Endothelial cell of umbilical vein (primary cell): ENCODE measurements around the gene PLEKHG4. TPM values are rescaled to one million over a fixed set of nuclear protein-coding genes. Genes with fewer than 3 reads are reported as not detected.

ENCODE experiments used
- BruUV-seq: library from RNA; stranded (reverse); fragments of 400-500 nt; replicated peaks from 2 replicates; lab custom pipeline; 2021; lab: Mats Ljungman, UMichigan
- CTCF ChIA-PET: fragments of 300-600, 350-600 bp; sonication (Branson Sonifier 250); formaldehyde crosslinking; loops from one replicate; lab custom pipeline; 2021; ENCODE audit warnings: antibody characterized with exemption, inconsistent platforms; lab: Charles Lee
- POLR2A ChIA-PET: fragments of 300-600, 350-600 bp; sonication (Branson Sonifier 250); formaldehyde crosslinking; loops from one replicate; lab custom pipeline; 2021; ENCODE audit warnings: antibody characterized with exemption, inconsistent platforms; lab: Charles Lee
- DNase-seq: peaks from one replicate; pipeline ENCODE4 v3.0.0-alpha.2; 2011; ENCODE audit warnings: low read depth, low spot score
- FAIRE-seq: peaks from 2 replicates; lab custom pipeline; 2011; peaks lifted over from hg19 to GRCh38; lab: Jason Lieb, UNC
- H2AFZ ChIP-seq: 2 replicates; pipeline ENCODE4 v1.6.0; 2012; ENCODE audit warnings: low read depth, low read length, control low read depth, inconsistent platforms
- H3K27ac ChIP-seq: 2 replicates; pipeline ENCODE4 v1.5.1; 2011; ENCODE audit warnings: low read depth, mild to moderate bottlenecking, control low read depth, low read length, moderate library complexity; ENCODE audit not compliant: insufficient read depth
- H3K27me3 ChIP-seq, 2 experiments: 2 replicates each; pipeline versions ENCODE4 v1.6.0 to v1.6.1; 2011; ENCODE audit warnings: low read length in 2 of 2, mixed read lengths in 1 of 2; ENCODE audit not compliant: control insufficient read depth in 2 of 2, insufficient read depth in 2 of 2
- H3K36me3 ChIP-seq, 2 experiments: 2 replicates in 1 of 2; 3 replicates in 1 of 2; pipeline ENCODE4 v1.5.1; 2011; ENCODE audit warnings: low read length in 2 of 2, mild to moderate bottlenecking in 1 of 2, moderate library complexity in 1 of 2; ENCODE audit not compliant: control insufficient read depth in 2 of 2, insufficient read depth in 2 of 2; ENCODE audit errors: extremely low read depth in 1 of 2
- H3K4me1 ChIP-seq: 3 replicates; pipeline ENCODE4 v1.5.1; 2011; ENCODE audit warnings: mild to moderate bottlenecking, low read length; ENCODE audit not compliant: control insufficient read depth, insufficient read depth; ENCODE audit errors: extremely low read depth
- H3K4me2 ChIP-seq: 2 replicates; pipeline ENCODE4 v1.6.1; 2011; ENCODE audit warnings: low read length, control low read depth, mixed read lengths; ENCODE audit not compliant: insufficient read depth
- H3K4me3 ChIP-seq, 3 experiments: fragments of 200-600 bp in 1 of 3; sonication (generic), shearing (Covaris generic) in 1 of 3; replicated peaks in 1 of 3; 2 replicates each; pipeline ENCODE4 v1.5.1; 2011 to 2016; ENCODE audit warnings: control low read depth in 3 of 3, low read length in 3 of 3, mild to moderate bottlenecking in 2 of 3, inconsistent platforms in 1 of 3, low read depth in 1 of 3, moderate library complexity in 1 of 3; ENCODE audit not compliant: insufficient read depth in 1 of 3
- H3K79me2 ChIP-seq: 2 replicates; pipeline ENCODE4 v1.6.0; 2012; ENCODE audit warnings: low read length, inconsistent platforms; ENCODE audit not compliant: control insufficient read depth, insufficient read depth
- H3K9ac ChIP-seq: replicated peaks from 2 replicates; pipeline ENCODE3; 2011; ENCODE audit warnings: low read length, control low read depth; ENCODE audit not compliant: insufficient read depth; ENCODE audit errors: extremely low read depth
- H3K9me1 ChIP-seq: replicated peaks from 3 replicates; pipeline ENCODE4 v1.6.0; 2011; ENCODE audit warnings: mild to moderate bottlenecking, low read length; ENCODE audit not compliant: control insufficient read depth, insufficient read depth; ENCODE audit errors: extremely low read depth
- H3K9me3 ChIP-seq: replicated peaks from 2 replicates; pipeline ENCODE4 v1.5.1; 2012; ENCODE audit warnings: low read length, inconsistent platforms; ENCODE audit not compliant: control insufficient read depth, insufficient read depth
- H4K20me1 ChIP-seq: replicated peaks from 2 replicates; pipeline ENCODE3; 2011; ENCODE audit warnings: mild to moderate bottlenecking, low read length; ENCODE audit not compliant: control insufficient read depth, insufficient read depth; ENCODE audit errors: extremely low read depth
- CTCF ChIP-seq, 2 donors: IDR thresholded peaks; 1 replicate in 1 of 2; 2 replicates in 1 of 2; pipeline ENCODE4 v1.5.1; 2011; ENCODE audit warnings: low read length in 2 of 2, mild to moderate bottlenecking in 2 of 2, moderate library complexity in 2 of 2, control low read depth in 1 of 2, inconsistent platforms in 1 of 2, low read depth in 1 of 2; ENCODE audit not compliant: insufficient read depth in 1 of 2; ENCODE audit errors: extremely low read depth in 1 of 2
- EZH2 ChIP-seq: IDR thresholded peaks from 2 replicates; pipeline ENCODE4 v1.6.1; 2012; ENCODE audit warnings: borderline replicate concordance, low read depth, mild to moderate bottlenecking, moderate library complexity, low read length, inconsistent platforms; ENCODE audit not compliant: severe bottlenecking
- FOS ChIP-seq: IDR thresholded peaks from 2 replicates; pipeline ENCODE4 v1.6.1; 2011; ENCODE audit warnings: mild to moderate bottlenecking, low read length, moderate library complexity, borderline replicate concordance; ENCODE audit not compliant: insufficient read depth
- GATA2 ChIP-seq: IDR thresholded peaks from 2 replicates; pipeline ENCODE4 v1.7.0; 2011; ENCODE audit warnings: low read depth, mild to moderate bottlenecking, moderate library complexity, mixed read lengths, low read length; ENCODE audit not compliant: insufficient read length, insufficient read depth
- JUN ChIP-seq: IDR thresholded peaks from 2 replicates; pipeline ENCODE4 v1.6.1; 2011; ENCODE audit warnings: borderline replicate concordance, low read depth; ENCODE audit not compliant: insufficient read length, insufficient read depth
- MAX ChIP-seq: IDR thresholded peaks from 2 replicates; pipeline ENCODE4 v1.6.1; 2011; ENCODE audit not compliant: insufficient read depth, insufficient read length
- MYC ChIP-seq: IDR thresholded peaks from one replicate; pipeline ENCODE4 v1.6.1; 2011; ENCODE audit warnings: mild to moderate bottlenecking, low read depth, low read length
- POLR2A ChIP-seq: IDR thresholded peaks from 2 replicates; pipeline ENCODE4 v1.6.1; 2012; ENCODE audit warnings: low read depth, mild to moderate bottlenecking, control low read depth, low read length
- POLR2AphosphoS5 ChIP-seq: IDR thresholded peaks from 2 replicates; pipeline ENCODE4 v1.6.1; 2012; ENCODE audit warnings: low read depth, mild to moderate bottlenecking, control low read depth, low read length, moderate library complexity; ENCODE audit not compliant: insufficient read depth
- dilution Hi-C: fragments of 300-500 bp; cut with MboI; formaldehyde crosslinking; loops from one replicate; pipeline ENCODE4 v1.15.0; 2019; ENCODE audit warnings: low sequenced_read_pairs; ENCODE audit not compliant: extremely low pct_ligation_motif_present
- intact Hi-C: fragments of 100-400 bp; cut with micrococcal nuclease; formaldehyde crosslinking; loops from one replicate; pipeline ENCODE4 v1.10.0; 2022
- polyA plus RNA-seq, 4 experiments: library from polyadenylated mRNA; depleted of rRNA in 3 of 4; stranded (reverse) in 3 of 4; unstranded in 1 of 4; fragments of >200 nt; gene quantifications; 2 replicates each; pipeline versions ENCODE4 v1.2.1 to v1.2.3, GENCODE V29; 2011 to 2012; ENCODE audit warnings: missing spikeins in 1 of 4
- total RNA-seq: library from RNA; stranded (reverse); gene quantifications from 2 replicates; pipeline ENCODE4 v1.2.3, GENCODE V29; 2021

PLEKHG4 gene
- total and polyA plus RNA-seq, 2 donors (not counting 3 experiments of a cell fraction or from before 2014, with no cell fraction given): 26.6 to 34.8 TPM

- peaks cover 51% of the 10 kb centered on the region for H3K79me2 ChIP-seq
- H3K27me3 ChIP-seq: no peaks in the 10 kb centered on the region
- ChIA-PET POLR2A (interaction anchor here (0.6 kb wide), 1 partner anchor 29 kb away, joined by 3 read pairs; no protein-coding TSS in a partner anchor), CTCF (interaction anchor here (0.7 to 1.5 kb wide), 4 partner anchors 10 to 44 kb away, joined by 3 read pairs; no protein-coding TSS in a partner anchor)
- peaks cover 5 to 27% of the 10 kb centered on the region in 2 experiments for H3K36me3 ChIP-seq
- no peak overlapping the region for H3K4me2 ChIP-seq
- intact Hi-C loops (no loop called here), dilution Hi-C loops (no loop called here)
- BruUV-seq: no TSS peak
- H2AFZ ChIP-seq: no peak overlapping the region
- peak overlapping the region; percentile 19 for H3K27ac ChIP-seq
- FAIRE-seq (no peak), DNase-seq (no peak)
- H3K4me3 ChIP-seq: no peak overlapping the region
- H3K9me1 ChIP-seq: no peaks in the 10 kb centered on the region
- peaks cover 52% of the 10 kb centered on the region for H3K4me1 ChIP-seq
- no peak overlapping the region for H3K9ac ChIP-seq
- no peak for TF ChIP-seq CTCF (IDR thresholded peaks at IDR 0.05; ENCODE audit: extremely low read depth in 1 of 2, insufficient read depth in 1 of 2, low read depth in 1 of 2, low read length in 2 of 2)
- no peak for TF ChIP-seq POLR2A
- H4K20me1 ChIP-seq: no peaks in the 10 kb centered on the region
- H3K9me3 ChIP-seq: no peaks in the 10 kb centered on the region
These were observed 37.1 kb upstream of the PLEKHG4 start for GRCh38 chr16:67242138-67242730.

- no peaks in the 10 kb centered on the region for H3K9me3 ChIP-seq
- peaks cover 60% of the 10 kb centered on the region for H3K4me1 ChIP-seq
- no peak overlapping the region for H2AFZ ChIP-seq
- ChIA-PET POLR2A (interaction anchor here (1.9 kb wide), 1 partner anchor 27 kb away, joined by 6 read pairs; no protein-coding TSS in a partner anchor), CTCF (interaction anchor here (1.0 to 2.0 kb wide), 9 partner anchors 17 to 156 kb away, joined by 3 to 10 read pairs (median 6); partner anchors contain the start of gene TMEM208)
- intact Hi-C loops (no loop called here), dilution Hi-C loops (no loop called here)
- no peaks in the 10 kb centered on the region for H4K20me1 ChIP-seq
- no TSS peak for BruUV-seq
- no peak overlapping the region for H3K4me3 ChIP-seq
- H3K27ac ChIP-seq: peak overlapping the region; percentile 88
- peaks cover 51% of the 10 kb centered on the region for H3K79me2 ChIP-seq
- peak overlapping the region; percentile 49 for H3K9ac ChIP-seq
- H3K36me3 ChIP-seq: peaks cover 0 to 15% of the 10 kb centered on the region in 2 experiments
- FAIRE-seq (peak; percentile 63), DNase-seq (no peak)
- H3K27me3 ChIP-seq: no peaks in the 10 kb centered on the region
- TF ChIP-seq CTCF (IDR thresholded peaks at IDR 0.05; ENCODE audit: extremely low read depth in 1 of 2, insufficient read depth in 1 of 2, low read depth in 1 of 2, low read length in 2 of 2): no peak
- no peak for TF ChIP-seq MAX
- TF ChIP-seq FOS: no peak
- no peak for TF ChIP-seq EZH2
- no peak for TF ChIP-seq JUN
- TF ChIP-seq POLR2A: no peak
- TF ChIP-seq POLR2AphosphoS5: no peak
- TF ChIP-seq GATA2: no peak
- no peak for TF ChIP-seq MYC
- peak overlapping the region; percentile 56 for H3K4me2 ChIP-seq
- H3K9me1 ChIP-seq: no peaks in the 10 kb centered on the region
These were observed 35.9 kb upstream of the PLEKHG4 start for GRCh38 chr16:67243481-67243880.
